Motor neuron (in vitro differentiated cells): ENCODE results near the gene DEFB114. TPM values are rescaled to one million over a fixed set of nuclear protein-coding genes. Genes with fewer than 3 reads are reported as not detected.

ENCODE experiments used
- ATAC-seq, 8 experiments: fragments of 200-7000 bp; cut with Tn5 transposase; replicated peaks in 6 of 8; 2 replicates each; pipeline ENCODE4 v1.8.0; 2021; ENCODE audit warnings: mild to moderate bottlenecking in 8 of 8, moderate library complexity in 8 of 8
- H3K27ac ChIP-seq, 2 donors: fragments of 250-450 bp; sonication (Bioruptor Pico); 2 replicates each; pipeline ENCODE4 v1.9.0; 2021; ENCODE audit warnings: antibody characterized with exemption in 2 of 2, mild to moderate bottlenecking in 2 of 2, moderate library complexity in 1 of 2
- H3K4me1 ChIP-seq, 2 donors: fragments of 250-450 bp; sonication (Bioruptor Pico); replicated peaks in 1 of 2; 2 replicates each; pipeline ENCODE4 v1.6.1; 2021; ENCODE audit warnings: antibody characterized with exemption in 2 of 2, mild to moderate bottlenecking in 2 of 2, moderate library complexity in 1 of 2
- H3K4me3 ChIP-seq, 5 donors: fragments of 250-450 bp; sonication (Bioruptor Pico); 2 replicates each; pipeline ENCODE4 v1.9.0; 2021; ENCODE audit warnings: antibody characterized with exemption in 5 of 5, mild to moderate bottlenecking in 5 of 5, moderate library complexity in 4 of 5
- WGBS, 10 experiments: fragments of 450-650 bp; shearing (Covaris generic); methylation state at CpG; one replicate each; pipeline ENCODE4 v1.0.0; 2022; 5-methylcytosine and 5-hydroxymethylcytosine counted together
- in situ Hi-C, 9 experiments: fragments of 400-800 bp; cut with MboI; loops; one replicate each; pipeline ENCODE4 v1.15.0; 2021; ENCODE audit warnings: low sequenced_read_pairs in 9 of 9, low pct_unique_long_range_greater_than_20kb in 2 of 9; ENCODE audit not compliant: unreplicated experiment in 9 of 9
- total RNA-seq, 8 experiments: library from RNA; unstranded; fragments of 300-600 nt; gene quantifications; 2 replicates each; pipeline versions ENCODE4 v1.2.3 to v1.2.4, GENCODE V29; 2022

Gene DEFB114
- total RNA-seq, 8 experiments from 2014 or later: not detected

DNA sequence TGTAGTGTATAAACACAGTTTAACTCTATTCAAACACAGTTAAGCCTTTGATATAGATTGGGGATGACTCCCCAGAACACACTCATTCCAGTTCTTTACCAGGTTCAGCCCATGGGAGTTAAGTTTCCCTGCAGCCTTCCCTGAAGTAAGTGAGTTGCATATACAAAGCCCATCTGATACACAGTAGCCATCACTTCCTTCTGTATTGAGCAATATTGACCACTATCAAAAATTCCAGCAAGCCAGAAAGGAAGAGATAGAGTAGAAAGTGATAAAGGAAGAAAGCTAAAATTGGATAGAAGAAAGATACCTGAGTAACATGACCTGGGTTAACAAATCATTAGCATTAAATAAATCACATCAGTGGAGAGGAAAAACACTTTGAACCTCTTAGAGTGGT is 34.6 kb downstream of the DEFB114 start:
- H3K27ac ChIP-seq: no peak overlapping the region
- H3K4me1 ChIP-seq: peaks cover 0 to 3% of the 10 kb centered on the region in 2 donors
- no peak overlapping the region for H3K4me3 ChIP-seq
- no peak for ATAC-seq
- in situ Hi-C loops: no loop called here

DNA sequence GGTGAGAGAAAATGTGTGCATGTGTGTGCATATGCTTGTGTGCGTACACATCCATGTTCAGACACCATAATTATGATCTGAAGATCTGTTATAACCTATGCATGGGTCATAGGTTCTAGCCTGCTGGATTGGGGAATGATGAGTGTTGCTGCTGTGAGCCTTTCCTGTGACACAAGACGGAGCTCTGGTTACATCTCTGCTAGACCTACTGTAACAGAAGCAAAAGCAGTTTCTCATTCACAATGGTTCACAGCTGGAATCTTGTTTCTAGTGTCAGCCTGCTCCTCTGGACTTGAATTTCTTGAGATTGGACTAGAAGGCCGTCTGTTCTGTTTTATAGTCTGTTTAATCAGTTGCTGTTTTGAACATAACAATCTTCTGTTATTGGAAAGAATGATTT is 40.1 kb downstream of the DEFB114 start:
- Histone ChIP-seq H3K4me3 (no peak overlapping the region), H3K27ac (no peak overlapping the region), H3K4me1 (peaks cover under 1 to 5% of the 10 kb centered on the region in 2 donors)
- WGBS, 10 experiments: 0 to 83% (median 66%) methylated on average over 2 to 3 of the region's 3 CpGs; no CpG with 5 or more reads in 1 of the 10 experiments
- in situ Hi-C loops: no loop called here
- ATAC-seq: peak in 2 of 8 experiments; percentile 32 to 39

DNA sequence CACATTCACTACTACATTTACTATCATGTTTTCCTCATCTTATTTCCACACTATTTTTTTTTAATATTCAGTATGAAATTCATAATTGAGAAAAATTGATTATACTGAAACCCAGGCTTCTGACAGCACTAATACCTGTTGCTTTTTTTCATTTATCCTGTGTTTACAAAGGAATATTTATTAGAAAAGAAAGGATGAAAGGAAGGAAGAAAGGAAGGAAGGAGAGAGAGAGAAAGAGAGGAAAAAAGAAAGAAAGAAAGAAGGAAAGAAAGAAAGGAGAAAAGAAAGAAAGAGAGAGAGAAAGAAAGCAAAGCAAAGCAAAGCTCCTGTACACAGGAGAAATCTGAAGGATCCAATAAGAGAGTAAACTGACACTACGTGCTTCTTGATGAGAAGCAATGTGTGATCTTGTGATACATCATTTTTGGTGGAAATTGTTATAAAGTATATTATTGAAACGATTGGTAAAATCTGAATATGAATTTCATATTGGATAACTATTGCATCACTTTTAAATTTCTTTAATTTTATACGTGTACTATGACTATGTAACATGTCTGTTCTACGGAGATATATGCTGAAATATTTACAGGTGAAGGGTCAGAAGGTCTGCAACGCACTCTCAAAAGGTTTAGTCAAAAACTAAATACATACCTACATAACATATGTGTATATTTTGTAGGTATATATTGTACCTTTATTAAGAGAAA is 43.9 kb downstream of the DEFB114 start:
- 22 to 94% (median 83%) methylated on average over 3 to 5 of the region's 5 CpGs for WGBS, 10 experiments
- Histone ChIP-seq H3K27ac (no peak overlapping the region), H3K4me1 (peaks cover 3 to 21% of the 10 kb centered on the region in 2 donors), H3K4me3 (no peak overlapping the region)
- no peak for ATAC-seq
- in situ Hi-C loops: no loop called here

DNA sequence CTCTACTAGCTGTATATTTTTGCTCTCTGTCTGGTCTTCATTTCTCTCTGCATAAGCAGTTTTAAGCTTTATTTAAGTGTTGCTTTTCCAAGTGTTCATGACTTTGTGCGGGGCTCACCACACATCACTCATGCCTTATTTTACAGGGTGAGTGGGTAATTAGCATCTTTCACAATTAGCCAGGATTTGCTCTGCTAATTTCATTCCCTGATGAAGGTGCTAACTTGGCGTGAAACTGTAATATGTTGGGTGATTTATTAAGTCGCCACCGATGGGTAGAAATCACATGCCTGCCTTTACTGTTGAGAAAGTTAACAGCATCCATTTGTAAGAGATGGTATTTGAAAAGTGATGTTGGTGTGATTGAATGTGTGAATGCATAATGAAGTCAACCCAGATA is 44.7 kb downstream of the DEFB114 start:
- no peak overlapping the region for H3K4me3 ChIP-seq
- no peak for ATAC-seq
- WGBS, 10 experiments: 0 to 92% (median 78%) methylated on average over 2 to 4 of the region's 4 CpGs; no CpG with 5 or more reads in 2 of the 10 experiments
- in situ Hi-C loops: no loop called here
- H3K27ac ChIP-seq: no peak overlapping the region
- peaks cover 5 to 29% of the 10 kb centered on the region in 2 donors for H3K4me1 ChIP-seq

DNA sequence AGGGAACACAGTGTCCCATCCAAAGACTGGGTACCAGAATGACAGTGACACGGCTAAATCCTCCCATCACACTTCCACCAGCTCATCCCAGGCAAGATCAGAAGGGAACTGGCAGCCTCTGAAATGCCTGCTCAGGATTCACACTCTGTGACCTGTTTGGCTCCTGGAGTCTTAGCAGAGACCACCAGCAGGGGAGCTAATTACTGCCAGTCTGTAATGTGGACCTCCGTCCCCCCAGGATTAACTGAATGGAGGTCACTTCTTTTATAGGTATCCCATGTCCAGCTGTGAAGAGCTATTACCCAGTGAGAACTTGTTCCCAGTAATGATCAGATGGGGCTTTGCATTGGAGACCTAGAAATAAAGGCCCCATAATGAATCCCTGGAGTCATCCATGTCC is 45.2 kb downstream of the DEFB114 start:
- Histone ChIP-seq H3K4me1 (peaks cover 7 to 34% of the 10 kb centered on the region in 2 donors), H3K4me3 (no peak overlapping the region), H3K27ac (no peak overlapping the region)
- 10 to 86% (median 47%) methylated on average over 1 to 2 of the region's 2 CpGs; no CpG with 5 or more reads in 6 of the 10 experiments for WGBS, 10 experiments
- in situ Hi-C loops: no loop called here
- no peak for ATAC-seq

DNA sequence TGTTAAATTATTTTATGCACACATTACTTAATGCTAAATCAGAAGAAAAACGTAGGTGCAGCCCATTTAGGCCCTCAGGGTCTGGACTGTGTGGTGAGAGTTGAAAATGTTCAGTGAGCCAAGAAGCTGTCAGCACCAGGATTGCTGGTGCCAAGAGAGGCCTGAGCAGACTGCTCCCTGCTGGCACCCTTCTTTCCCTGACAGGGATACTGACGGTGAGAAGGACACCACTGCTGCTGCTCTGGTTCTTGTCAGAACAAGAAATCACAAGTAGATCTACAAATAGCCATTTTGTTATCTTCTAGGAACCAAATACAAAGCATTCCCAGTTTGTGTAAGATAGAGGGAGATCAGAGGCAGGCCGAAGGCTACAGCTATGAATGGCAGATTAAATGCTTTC is 48.9 kb downstream of the DEFB114 start:
- in situ Hi-C loops: no loop called here
- 0 to 80% (median 37%) methylated on average over 1 to 3 of the region's 3 CpGs; no CpG with 5 or more reads in 2 of the 10 experiments for WGBS, 10 experiments
- peak; percentile 38 to 96 (median 54) for ATAC-seq
- H3K27ac ChIP-seq: no peak overlapping the region
- no peak overlapping the region for H3K4me3 ChIP-seq
- H3K4me1 ChIP-seq: peaks cover 11 to 54% of the 10 kb centered on the region in 2 donors

DNA sequence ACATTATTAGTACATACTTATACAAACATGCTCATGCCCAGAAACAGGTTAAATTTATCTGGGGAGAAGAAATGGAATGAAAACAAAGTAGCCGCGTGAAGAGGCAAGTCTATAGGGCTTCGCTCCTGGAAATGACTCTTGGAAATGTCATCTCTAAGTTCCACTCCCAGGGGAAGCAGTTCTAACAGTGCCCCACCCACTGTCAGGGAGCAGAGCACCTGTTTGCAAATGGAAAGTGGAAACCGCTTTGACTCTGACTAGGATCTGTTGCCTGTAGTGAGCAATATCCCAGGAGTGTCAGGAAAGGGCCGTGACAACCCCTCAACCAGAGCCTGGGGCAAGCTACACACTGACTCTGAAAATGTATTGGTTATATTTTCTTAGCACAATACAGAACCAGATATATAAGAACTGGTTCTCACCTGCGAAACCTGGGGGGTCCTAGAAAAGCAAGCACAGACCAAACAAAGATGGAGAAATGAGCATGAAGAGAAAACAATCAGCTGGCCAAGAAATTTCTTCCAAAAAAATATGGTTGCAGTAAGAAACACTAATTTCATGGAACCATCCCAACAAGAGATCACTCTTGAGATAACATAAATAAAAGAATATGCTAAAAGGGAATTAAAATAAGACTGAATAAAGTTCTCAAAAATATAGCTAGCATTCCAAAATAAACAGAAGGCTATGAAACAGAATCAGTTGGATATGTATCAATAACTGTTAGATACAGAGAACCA is 50.2 kb downstream of the DEFB114 start:
- in situ Hi-C loops: no loop called here
- Histone ChIP-seq H3K4me1 (peaks cover 10 to 55% of the 10 kb centered on the region in 2 donors), H3K27ac (no peak overlapping the region), H3K4me3 (no peak overlapping the region)
- ATAC-seq: peak in 1 of 8 experiments; percentile 43
- 29 to 100% (median 79%) methylated on average over 1 to 6 of the region's 6 CpGs; no CpG with 5 or more reads in 2 of the 10 experiments for WGBS, 10 experiments

DNA sequence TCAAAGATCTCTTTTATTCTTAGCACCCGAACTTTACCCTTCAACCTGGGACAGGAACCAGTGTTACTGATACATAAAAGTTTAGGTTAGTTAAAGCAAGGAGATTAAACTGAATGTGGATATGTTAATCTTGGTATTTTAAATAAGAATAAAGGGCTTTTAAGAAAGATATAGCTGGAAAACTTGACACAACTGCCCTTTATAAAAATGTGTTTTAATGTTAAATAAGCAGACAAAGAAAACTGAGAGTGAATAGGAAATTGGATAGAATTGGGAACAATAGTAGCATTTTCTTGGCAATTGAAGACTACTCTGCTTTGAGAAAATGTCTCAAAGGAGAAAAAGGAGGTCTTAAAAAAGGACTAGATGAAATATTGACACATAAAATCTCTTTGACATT is 51.8 kb downstream of the DEFB114 start:
- 0 to 83% (median 25%) methylated on average over 1 of the region's 1 CpG; no CpG with 5 or more reads in 1 of the 10 experiments for WGBS, 10 experiments
- no peak for ATAC-seq
- Histone ChIP-seq H3K27ac (no peak overlapping the region), H3K4me3 (no peak overlapping the region), H3K4me1 (peaks cover 8 to 48% of the 10 kb centered on the region in 2 donors)
- in situ Hi-C loops: no loop called here

DNA sequence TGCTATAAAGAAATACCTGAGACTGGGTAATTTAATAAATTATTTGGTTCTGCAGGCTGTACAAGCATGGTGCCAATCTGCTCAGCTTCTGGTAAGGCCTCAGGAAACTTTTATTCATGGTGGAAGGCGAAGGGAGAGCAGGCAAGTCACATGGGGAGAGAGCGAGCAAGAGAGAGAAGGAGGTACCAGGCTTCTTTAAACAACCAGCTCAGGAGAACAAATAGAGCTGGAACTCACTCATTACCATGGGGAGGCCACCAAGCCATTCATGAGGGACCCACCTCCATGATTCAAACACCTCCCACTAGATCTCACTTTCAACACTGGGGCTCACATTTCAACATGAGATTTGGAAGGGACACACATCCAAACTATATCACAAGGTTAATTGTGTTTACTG is 52.7 kb downstream of the DEFB114 start:
- ATAC-seq: no peak
- in situ Hi-C loops: no loop called here
- Histone ChIP-seq H3K4me3 (no peak overlapping the region), H3K27ac (no peak overlapping the region), H3K4me1 (peaks cover 11 to 53% of the 10 kb centered on the region in 2 donors)
- 0 to 100% (median 88%) methylated on average over 1 to 2 of the region's 2 CpGs; no CpG with 5 or more reads in 2 of the 10 experiments for WGBS, 10 experiments

Other genes with a start within 250 kb of the DEFB114 start
- gene CRISP3, start 219.8 kb downstream of the DEFB114 start, total RNA-seq: under 1 TPM in 1 of 8 experiments, not detected in 7; 0.28 TPM
- gene PGK2, start 176.9 kb downstream of the DEFB114 start, total RNA-seq: under 1 TPM in 1 of 8 experiments, not detected in 7; 0.33 TPM
- gene CRISP1, start 97.6 kb downstream of the DEFB114 start, total RNA-seq: under 1 TPM in 3 of 8 experiments, not detected in 5; 0.15 to 0.43 (median 0.24) TPM
- not detected for gene DEFB113, start 5.5 kb upstream of the DEFB114 start, total RNA-seq
- not detected for gene DEFB110, start 57.8 kb upstream of the DEFB114 start, total RNA-seq
- not detected for gene DEFB112, start 85.8 kb upstream of the DEFB114 start, total RNA-seq